H1 (cell line): ENCODE data around the gene TIMM9. TPM values are rescaled to one million over a fixed set of nuclear protein-coding genes. Genes with fewer than 3 reads are reported as not detected.

Source experiments
- CTCF ChIA-PET: fragments of 300-600 bp; sonication (Branson Sonifier 250); formaldehyde crosslinking; loops from one replicate; lab custom pipeline; 2021; ENCODE audit not compliant: partially characterized antibody; lab: Charles Lee
- POLR2A ChIA-PET: fragments of 300-600 bp; sonication (Branson Sonifier 250); formaldehyde crosslinking; loops from one replicate; lab custom pipeline; 2021; ENCODE audit warnings: inconsistent platforms; ENCODE audit not compliant: partially characterized antibody; lab: Charles Lee
- DNase-seq, 2 experiments: peaks; one replicate each; pipeline versions ENCODE4 v3.0.0 to v3.0.0-alpha.2; 2010 to 2022; ENCODE audit warnings: low spot score in 2 of 2, low read depth in 1 of 2, mixed read lengths in 1 of 2
- FAIRE-seq: peaks from 2 replicates; lab custom pipeline; 2011; peaks lifted over from hg19 to GRCh38; lab: Jason Lieb, UNC
- H2AFZ ChIP-seq: 2 replicates; pipeline ENCODE4 v1.8.1; 2012; ENCODE audit warnings: low read length, inconsistent platforms
- H2AK5ac ChIP-seq: 2 replicates; pipeline ENCODE4 v1.6.1; 2013; ENCODE audit warnings: low read depth, low read length
- H2BK120ac ChIP-seq: replicated peaks from 2 replicates; pipeline ENCODE3; 2013; ENCODE audit warnings: low read depth, low read length, inconsistent platforms
- H2BK12ac ChIP-seq: 2 replicates; pipeline ENCODE4 v1.6.1; 2013; ENCODE audit warnings: low read depth, low read length
- H2BK15ac ChIP-seq: 2 replicates; pipeline ENCODE4 v1.6.1; 2013; ENCODE audit warnings: low read length
- H2BK20ac ChIP-seq: 2 replicates; pipeline ENCODE4 v1.6.1; 2013; ENCODE audit warnings: low read length
- H2BK5ac ChIP-seq: 2 replicates; pipeline ENCODE4 v1.6.1; 2013; ENCODE audit warnings: low read depth, low read length
- H3K14ac ChIP-seq: 2 replicates; pipeline ENCODE4 v1.6.1; 2013; ENCODE audit warnings: inconsistent platforms; ENCODE audit not compliant: insufficient read length
- H3K18ac ChIP-seq: 2 replicates; pipeline ENCODE4 v1.6.1; 2013; ENCODE audit warnings: low read length; ENCODE audit errors: extremely low read depth
- H3K23ac ChIP-seq: 2 replicates; pipeline ENCODE4 v1.6.1; 2013; ENCODE audit warnings: inconsistent platforms; ENCODE audit not compliant: insufficient read length
- H3K23me2 ChIP-seq: 2 replicates; pipeline ENCODE4 v1.6.1; 2013; ENCODE audit warnings: low read depth, low read length
- H3K27ac ChIP-seq: 2 replicates; pipeline ENCODE4 v1.6.1; 2011; ENCODE audit warnings: low read depth, low read length, inconsistent platforms
- H3K27me3 ChIP-seq, 4 experiments: replicated peaks in 1 of 4; 1 replicate in 1 of 4; 2 replicates in 3 of 4; pipeline versions ENCODE4 v1.6.1 to v1.8.1; 2011 to 2013; ENCODE audit warnings: low read length in 3 of 4, mild to moderate bottlenecking in 3 of 4, inconsistent platforms in 2 of 4, mixed read lengths in 2 of 4, moderate library complexity in 1 of 4; ENCODE audit not compliant: control insufficient read depth in 3 of 4, insufficient read depth in 3 of 4; ENCODE audit errors: extremely low read depth in 1 of 4
- H3K36me3 ChIP-seq, 4 experiments: 2 replicates each; pipeline versions ENCODE4 v1.6.1 to v1.8.1; 2011 to 2013; ENCODE audit warnings: mild to moderate bottlenecking in 4 of 4, low read length in 3 of 4, moderate library complexity in 2 of 4, control low read depth in 1 of 4, inconsistent platforms in 1 of 4; ENCODE audit not compliant: insufficient read depth in 4 of 4, control insufficient read depth in 2 of 4
- H3K4ac ChIP-seq: replicated peaks from 2 replicates; pipeline ENCODE3; 2013; ENCODE audit warnings: low read length, low read depth, mixed read lengths, inconsistent platforms; ENCODE audit not compliant: insufficient read length
- H3K4me1 ChIP-seq, 4 experiments: replicated peaks in 1 of 4; 1 replicate in 1 of 4; 2 replicates in 3 of 4; pipeline versions ENCODE4 v1.6.1 to v1.8.1; 2011 to 2013; ENCODE audit warnings: low read length in 3 of 4, inconsistent platforms in 2 of 4, mixed read lengths in 1 of 4; ENCODE audit not compliant: insufficient read depth in 4 of 4, control insufficient read depth in 3 of 4
- H3K4me2 ChIP-seq, 2 experiments: 2 replicates each; pipeline versions ENCODE4 v1.6.1 to v1.8.1; 2011 to 2013; ENCODE audit warnings: low read depth in 2 of 2, low read length in 2 of 2, control low read depth in 1 of 2, inconsistent platforms in 1 of 2, mild to moderate bottlenecking in 1 of 2; ENCODE audit not compliant: insufficient read depth in 1 of 2
- H3K4me3 ChIP-seq, 4 experiments: fragments of 200-600, 300-600 bp in 1 of 4; sonication (generic), shearing (Covaris generic), sonication (Bioruptor Twin) in 1 of 4; 2 replicates each; pipeline versions ENCODE4 v1.5.1 to v1.8.1; 2011 to 2016; ENCODE audit warnings: low read length in 4 of 4, low read depth in 3 of 4, control low read depth in 2 of 4, inconsistent platforms in 2 of 4, mild to moderate bottlenecking in 2 of 4, mixed read lengths in 1 of 4, moderate library complexity in 1 of 4; ENCODE audit not compliant: insufficient read depth in 2 of 4; ENCODE audit errors: extremely low read depth in 1 of 4
- H3K56ac ChIP-seq: replicated peaks from 2 replicates; pipeline ENCODE3; 2013; ENCODE audit warnings: low read depth, mild to moderate bottlenecking, mixed read lengths, low read length, inconsistent platforms; ENCODE audit not compliant: insufficient read length
- H3K79me1 ChIP-seq: 2 replicates; pipeline ENCODE4 v1.6.1; 2013; ENCODE audit warnings: low read depth, low read length, control low read depth
- H3K79me2 ChIP-seq, 2 experiments: 2 replicates each; pipeline versions ENCODE4 v1.6.1 to v1.8.1; 2012 to 2013; ENCODE audit warnings: low read length in 2 of 2, mild to moderate bottlenecking in 2 of 2, inconsistent platforms in 1 of 2; ENCODE audit not compliant: insufficient read depth in 2 of 2, control insufficient read depth in 1 of 2
- H3K9ac ChIP-seq, 4 experiments: replicated peaks in 1 of 4; 1 replicate in 1 of 4; 2 replicates in 3 of 4; pipeline versions ENCODE4 v1.6.1 to v1.8.1; 2011 to 2013; ENCODE audit warnings: low read depth in 3 of 4, low read length in 3 of 4, control low read depth in 2 of 4, mild to moderate bottlenecking in 2 of 4, moderate library complexity in 2 of 4, inconsistent platforms in 1 of 4; ENCODE audit errors: extremely low read depth in 1 of 4
- H3K9me3 ChIP-seq, 2 experiments: 2 replicates each; pipeline versions ENCODE4 v1.6.1 to v1.8.1; 2012 to 2013; ENCODE audit warnings: mild to moderate bottlenecking in 2 of 2, moderate library complexity in 2 of 2, control low read depth in 1 of 2, inconsistent platforms in 1 of 2, low read depth in 1 of 2, low read length in 1 of 2, mixed read lengths in 1 of 2; ENCODE audit not compliant: insufficient read depth in 2 of 2
- H4K20me1 ChIP-seq, 2 experiments: replicated peaks in 1 of 2; 2 replicates each; pipeline versions ENCODE3 to v1.8.1; 2011 to 2013; ENCODE audit warnings: inconsistent platforms in 2 of 2, low read length in 2 of 2, mild to moderate bottlenecking in 1 of 2; ENCODE audit not compliant: insufficient read depth in 2 of 2, control insufficient read depth in 1 of 2
- H4K5ac ChIP-seq: 2 replicates; pipeline ENCODE4 v1.6.1; 2013; ENCODE audit warnings: low read length, low read depth, mixed read lengths, inconsistent platforms; ENCODE audit not compliant: insufficient read length
- H4K8ac ChIP-seq: 2 replicates; pipeline ENCODE4 v1.8.0; 2013; ENCODE audit warnings: mild to moderate bottlenecking, moderate library complexity, low read length, inconsistent platforms; ENCODE audit not compliant: insufficient read depth; ENCODE audit errors: extremely low read depth
- H4K91ac ChIP-seq: replicated peaks from 2 replicates; pipeline ENCODE3; 2013; ENCODE audit warnings: low read length, mixed read lengths, inconsistent platforms; ENCODE audit not compliant: insufficient read length
- BRCA1 ChIP-seq: IDR thresholded peaks from 2 replicates; pipeline ENCODE4 v1.6.1; 2012; ENCODE audit warnings: low read depth, low read length, improper control_type of control experiment
- CREB1 ChIP-seq: IDR thresholded peaks from 2 replicates; pipeline ENCODE4 v1.6.1; 2012; ENCODE audit warnings: inconsistent platforms
- CTBP2 ChIP-seq: IDR thresholded peaks from 2 replicates; pipeline ENCODE4 v1.7.0; 2011; ENCODE audit warnings: borderline replicate concordance, mild to moderate bottlenecking, moderate library complexity, mixed read lengths, low read length; ENCODE audit not compliant: insufficient read depth, insufficient read length
- RXRA ChIP-seq: IDR thresholded peaks from 2 replicates; pipeline ENCODE4 v1.6.1; 2011; ENCODE audit warnings: low read depth, mild to moderate bottlenecking, low read length, moderate library complexity; ENCODE audit not compliant: insufficient read depth
- SP2 ChIP-seq: IDR thresholded peaks from 2 replicates; pipeline ENCODE4 v1.6.1; 2012; ENCODE audit warnings: mild to moderate bottlenecking, low read length, inconsistent platforms
- SRF ChIP-seq: IDR thresholded peaks from 2 replicates; pipeline ENCODE4 v1.6.1; 2011; ENCODE audit warnings: mild to moderate bottlenecking, low read depth, low read length, moderate library complexity
- SUZ12 ChIP-seq: fragments of 200-600 bp; sonication (generic); IDR thresholded peaks from 2 replicates; pipeline ENCODE4 v1.6.1; 2012; ENCODE audit warnings: mild to moderate bottlenecking, inconsistent platforms, low read length, moderate library complexity, mixed read lengths
- WGBS, 2 experiments: shearing (Covaris generic) in 1 of 2; methylation state at CpG; one replicate each; pipeline versions ENCODE4 v1.1.6 to v1.1.7; 2013 to 2015; ENCODE audit warnings: low lambda C conversion rate in 2 of 2, mixed read lengths in 2 of 2, inconsistent platforms in 1 of 2, low coverage in 1 of 2, missing lambda C conversion rate in 1 of 2; ENCODE audit not compliant: insufficient replicate concordance in 2 of 2, insufficient coverage in 1 of 2, insufficient read length in 1 of 2; ENCODE audit errors: extremely low coverage in 1 of 2, missing lambda C conversion rate in 1 of 2; 5-methylcytosine and 5-hydroxymethylcytosine counted together
- long read RNA-seq, 2 experiments: library from RNA in 1 of 2; library from capped mRNA in 1 of 2; stranded (forward); transcript quantifications; one replicate each; pipeline ENCODE4 v2.0.0, GENCODE V29; 2021; ENCODE audit warnings: inconsistent platforms in 1 of 2
- polyA minus RNA-seq, 3 experiments: library from RNA; depleted of rRNA, polyadenylated mRNA; stranded (reverse); fragments of >200 nt; gene quantifications; 1 replicate in 2 of 3; 2 replicates in 1 of 3; pipeline ENCODE4 v1.2.3, GENCODE V29; 2011
- polyA plus RNA-seq, 7 experiments: library from polyadenylated mRNA; depleted of rRNA in 3 of 7; stranded (reverse) in 5 of 7; unstranded in 2 of 7; fragments of >200 nt in 5 of 7; fragments of 200-250 nt in 2 of 7; gene quantifications; 1 replicate in 5 of 7; 2 replicates in 1 of 7; 4 replicates in 1 of 7; pipeline versions ENCODE4 v1.2.1 to v1.2.3, GENCODE V29; 2011 to 2013; ENCODE audit warnings: missing spikeins in 2 of 7, mixed read lengths in 2 of 7
- total RNA-seq: library from RNA; stranded (reverse); fragmentation: NEBNext Ultra II Directional; extraction: Animal tissue kit (Norgen Biotek cat#: 25700); gene quantifications from 2 replicates; pipeline ENCODE4 v1.2.1, GENCODE V29; 2021

The TIMM9 gene
- total RNA-seq: 52.2 and 58.2 TPM in 2 replicates
- polyA plus RNA-seq (2011; rRNA removed): 12.3 and 24.0 TPM in 2 replicates
- 40.4 TPM for polyA plus RNA-seq (2011; cell fraction: cytosol; rRNA removed)
- polyA plus RNA-seq (2011; cell fraction: nucleus; rRNA removed): 23.9 TPM
- 51.9 to 57.6 TPM (median 56.1 TPM) in 4 replicates for polyA plus RNA-seq (2012, experiment 1 of 2)
- polyA plus RNA-seq (2012, experiment 2 of 2): 21.9 TPM
- 51.5 TPM for polyA plus RNA-seq (2013, experiment 1 of 2)
- polyA plus RNA-seq (2013, experiment 2 of 2): 49.6 TPM
- 26.1 TPM in 2 replicates for polyA minus RNA-seq (2011; rRNA and poly(A)+ RNA removed)
- 9.2 TPM for polyA minus RNA-seq (2011; cell fraction: cytosol; rRNA and poly(A)+ RNA removed)
- 23.2 TPM for polyA minus RNA-seq (2011; cell fraction: nucleus; rRNA and poly(A)+ RNA removed)
- long read RNA-seq, experiment 1, partial matches to known transcripts: 43 of 54 reads
- long read RNA-seq, experiment 1, other reads (novel, unspliced or antisense): 4 of 54 reads
- long read RNA-seq, experiment 2, partial matches to known transcripts: 43 of 48 reads
- long read RNA-seq, experiment 2, other reads (novel, unspliced or antisense): 3 of 48 reads

GRCh38 chr14:58427281-58428117, at the start of gene TIMM9, which contains the start of gene KIAA0586:
Gene TIMM9, minus strand, starts transcription at chr14:58427531. Its CDS starts 15,586 bp downstream, at chr14:58411945.
Gene KIAA0586, plus strand, starts transcription at chr14:58427719. Its CDS starts 546 bp downstream, at chr14:58428265.
- DNase-seq (peak; percentile 84 to 90), FAIRE-seq (peak; percentile 81)
- Histone ChIP-seq H2BK5ac (peak within 1 kb of the TSS; percentile 9; the same call in 1 of the 2 replicates), H4K5ac (peak within 1 kb of the TSS; percentile 84), H4K20me1 (no peaks in the 10 kb centered on the region), H2AK5ac (no peak within 1 kb of the TSS), H3K4me1 (no peaks in the 10 kb centered on the region), H2AFZ (peak within 1 kb of the TSS; percentile 100), H3K79me1 (no peaks in the 10 kb centered on the region; the same call in 1 of the 2 replicates), H3K9me3 (no peaks in the 10 kb centered on the region), H3K27me3 (no peaks in the 10 kb centered on the region), H2BK20ac (no peak within 1 kb of the TSS), H3K4ac (no peak within 1 kb of the TSS), H3K9ac (peak within 1 kb of the TSS; percentile 46 to 76 (median 70)), H3K18ac (peak within 1 kb of the TSS; percentile 64; the same call in 1 of the 2 replicates), H4K8ac (peak within 1 kb of the TSS; percentile 92; the same call in 1 of the 2 replicates), H3K4me3 (peak within 1 kb of the TSS; percentile 54 to 85 (median 82)), H3K14ac (no peak within 1 kb of the TSS), H3K56ac (peak within 1 kb of the TSS; percentile 77), H3K79me2 (peaks cover 0 to 44% of the 10 kb centered on the region in 2 experiments; a peak in 2 of 4 replicates), H2BK12ac (no peak within 1 kb of the TSS), H3K23me2 (no peaks in the 10 kb centered on the region; the same call in 1 of the 2 replicates), H3K36me3 (peaks cover 0 to 27% (median 2%) of the 10 kb centered on the region in 4 experiments; a peak in 5 of 8 replicates), H3K4me2 (peak within 1 kb of the TSS; percentile 75 to 84), H3K23ac (no peak within 1 kb of the TSS), H4K91ac (peak within 1 kb of the TSS; percentile 84), H2BK15ac (no peak within 1 kb of the TSS), H3K27ac (peak within 1 kb of the TSS; percentile 91), H2BK120ac (no peak within 1 kb of the TSS)
- CTCF ChIA-PET: interaction anchor here (1.4 to 1.5 kb wide), 2 partner anchors 27 to 31 kb away, joined by 3 to 5 read pairs; no protein-coding TSS in a partner anchor
- POLR2A ChIA-PET: interaction anchor here (0.6 to 3.2 kb wide), 11 partner anchors 15 to 209 kb away, joined by 3 to 23 read pairs (median 4); partner anchors contain the start of genes ARID4A, PSMA3 and TOMM20L
- 2% methylated on average over 33 of the region's 33 CpGs; no CpG with 5 or more reads in 1 of the 2 experiments for WGBS, 2 experiments
- TF ChIP-seq SP2: no peak
- no peak for TF ChIP-seq SRF
- TF ChIP-seq BRCA1: no peak
- TF ChIP-seq CTBP2: no peak
- 0 out of 2 replicates have a peak, but pooled peaks have one; percentile 28 for TF ChIP-seq CREB1
- TF ChIP-seq SUZ12: no peak
- TF ChIP-seq RXRA: no peak
